Measurements from ENCODE around the gene EXOC2.

- TF ChIP-seq, protein P1, sequence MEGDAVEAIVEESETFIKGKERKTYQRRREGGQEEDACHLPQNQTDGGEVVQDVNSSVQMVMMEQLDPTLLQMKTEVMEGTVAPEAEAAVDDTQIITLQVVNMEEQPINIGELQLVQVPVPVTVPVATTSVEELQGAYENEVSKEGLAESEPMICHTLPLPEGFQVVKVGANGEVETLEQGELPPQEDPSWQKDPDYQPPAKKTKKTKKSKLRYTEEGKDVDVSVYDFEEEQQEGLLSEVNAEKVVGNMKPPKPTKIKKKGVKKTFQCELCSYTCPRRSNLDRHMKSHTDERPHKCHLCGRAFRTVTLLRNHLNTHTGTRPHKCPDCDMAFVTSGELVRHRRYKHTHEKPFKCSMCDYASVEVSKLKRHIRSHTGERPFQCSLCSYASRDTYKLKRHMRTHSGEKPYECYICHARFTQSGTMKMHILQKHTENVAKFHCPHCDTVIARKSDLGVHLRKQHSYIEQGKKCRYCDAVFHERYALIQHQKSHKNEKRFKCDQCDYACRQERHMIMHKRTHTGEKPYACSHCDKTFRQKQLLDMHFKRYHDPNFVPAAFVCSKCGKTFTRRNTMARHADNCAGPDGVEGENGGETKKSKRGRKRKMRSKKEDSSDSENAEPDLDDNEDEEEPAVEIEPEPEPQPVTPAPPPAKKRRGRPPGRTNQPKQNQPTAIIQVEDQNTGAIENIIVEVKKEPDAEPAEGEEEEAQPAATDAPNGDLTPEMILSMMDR (IDR thresholded peaks at IDR 0.05): no peak
- no peak for TF ChIP-seq EZH2 (IDR thresholded peaks at IDR 0.05)
Observed at GRCh38 chr6:443621-444159, 249.2 kb downstream of the EXOC2 start.
